GM12891 (cell line): ENCODE results near the gene AMIGO3.

Experiments
- DNase-seq: peaks from one replicate; pipeline ENCODE4 v3.0.0; 2011; ENCODE audit warnings: low spot score; ENCODE audit not compliant: insufficient read length
- FAIRE-seq: peaks from 2 replicates; lab custom pipeline; 2011; peaks lifted over from hg19 to GRCh38; lab: Jason Lieb, UNC
- PAX5 ChIP-seq: IDR thresholded peaks from 2 replicates; pipeline ENCODE4 v1.6.1; 2011; ENCODE audit warnings: low read length, moderate library complexity, mild to moderate bottlenecking; ENCODE audit not compliant: insufficient read depth, severe bottlenecking
- POLR2A ChIP-seq: IDR thresholded peaks from 2 replicates; pipeline ENCODE4 v1.6.1; 2011; ENCODE audit warnings: low read depth, low read length, control low read depth
- POLR2AphosphoS5 ChIP-seq: IDR thresholded peaks from 2 replicates; pipeline ENCODE4 v1.6.1; 2011; ENCODE audit warnings: low read depth, low read length, control low read depth
- POU2F2 ChIP-seq: IDR thresholded peaks from 2 replicates; pipeline ENCODE4 v1.6.1; 2011; ENCODE audit warnings: low read depth, mild to moderate bottlenecking, control low read depth, low read length, moderate library complexity
- SPI1 ChIP-seq: IDR thresholded peaks from 2 replicates; pipeline ENCODE4 v1.6.1; 2011; ENCODE audit warnings: low read depth, low read length, control low read depth
- TAF1 ChIP-seq: IDR thresholded peaks from 2 replicates; pipeline ENCODE4 v1.6.1; 2011; ENCODE audit warnings: low read depth, low read length, control low read depth

AMIGO3 gene

DNA sequence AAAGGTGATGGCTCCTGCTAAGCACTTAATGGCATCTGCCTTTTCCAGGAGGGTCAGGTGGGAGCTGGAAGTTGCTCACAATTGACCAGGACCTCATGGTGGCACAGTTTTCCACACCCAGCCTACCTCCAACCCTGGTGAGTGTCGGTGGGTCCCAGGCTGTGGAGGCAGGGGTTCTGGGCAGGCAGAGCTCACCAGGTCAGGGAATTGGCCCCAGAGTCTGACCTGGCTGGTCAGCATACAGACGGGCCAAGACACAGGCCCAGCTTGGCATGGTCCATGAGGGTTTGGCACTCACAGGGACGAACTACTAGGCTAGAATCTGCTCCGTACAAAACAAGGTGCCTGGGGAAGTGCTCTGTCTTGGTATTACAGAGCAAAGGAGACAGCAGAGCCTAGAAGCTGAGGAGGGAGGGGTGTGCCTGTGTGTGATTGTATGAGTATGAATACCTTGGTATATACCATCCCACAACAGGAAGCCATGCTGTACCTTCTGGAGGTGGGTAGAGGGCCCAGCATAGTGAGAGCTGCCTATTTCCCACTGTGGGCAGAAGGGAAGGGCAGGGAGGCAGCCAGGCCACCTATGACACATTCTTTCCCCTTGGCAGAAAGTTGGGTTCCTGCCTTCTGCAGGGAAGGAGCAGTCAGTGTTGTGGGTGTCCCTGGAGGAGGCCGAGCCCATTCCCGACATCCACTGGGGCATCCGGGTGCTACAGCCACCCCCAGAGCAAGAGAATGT lies 38.8 kb downstream of the AMIGO3 start:
- no peak for TF ChIP-seq TAF1
- TF ChIP-seq POLR2AphosphoS5, result 0 out of 2 replicates have a peak, but pooled peaks have one; percentile 15
- TF ChIP-seq POLR2A, result no peak
- TF ChIP-seq POU2F2, result no peak
- FAIRE-seq, result no peak

DNA sequence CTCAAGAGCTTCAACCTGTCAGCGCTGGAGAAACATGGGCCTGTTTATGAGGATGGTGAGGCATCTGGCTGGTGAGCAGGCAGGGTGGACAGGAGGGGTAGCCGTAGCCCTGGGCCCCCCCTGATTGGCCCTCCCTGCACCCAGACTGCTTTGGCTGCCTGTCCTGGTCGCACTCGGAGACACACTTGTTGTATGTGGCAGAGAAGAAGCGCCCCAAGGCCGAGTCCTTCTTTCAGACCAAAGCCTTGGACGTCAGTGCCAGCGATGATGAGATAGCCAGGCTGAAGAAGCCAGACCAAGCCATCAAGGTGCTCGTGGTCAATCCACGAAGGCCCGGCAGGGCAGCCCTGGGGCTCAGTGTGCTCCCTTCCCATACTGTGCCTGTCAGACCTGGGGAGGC lies 43.6 kb downstream of the AMIGO3 start:
- FAIRE-seq (no peak), DNase-seq (no peak)
- TF ChIP-seq PAX5 (no peak), POLR2A (no peak)

More for the DNA sequence above, 38.8 kb downstream of the AMIGO3 start:
- no peak for DNase-seq

DNA sequence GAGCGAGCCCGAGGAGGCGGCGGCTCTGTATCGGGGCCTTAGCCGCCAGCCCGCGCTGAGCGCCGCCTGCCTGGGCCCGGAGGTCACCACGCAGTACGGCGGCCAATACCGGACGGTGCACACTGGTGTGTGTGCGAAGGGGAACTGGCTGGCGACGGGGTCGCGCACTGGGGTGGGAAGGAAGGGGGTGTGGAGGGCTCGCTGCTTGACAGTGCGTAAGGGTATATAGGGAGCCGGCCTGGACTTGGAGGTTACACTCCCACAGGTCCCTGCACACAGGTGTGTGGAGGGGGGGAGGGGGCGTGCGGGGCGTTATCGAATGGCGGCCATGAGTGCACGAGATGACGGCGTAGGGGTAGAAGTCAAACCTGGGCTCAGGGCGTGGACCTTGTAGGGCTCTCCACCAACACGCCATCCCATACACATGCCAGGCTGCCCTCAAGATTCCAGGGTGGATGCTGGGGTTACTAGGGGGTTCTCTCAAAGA lies 44.9 kb downstream of the AMIGO3 start:
- TF ChIP-seq POLR2A (no peak), POU2F2 (no peak), SPI1 (no peak; the same call in 1 of the 2 replicates), TAF1 (no peak), POLR2AphosphoS5 (no peak), PAX5 (no peak)
- FAIRE-seq (no peak), DNase-seq (no peak)

DNA sequence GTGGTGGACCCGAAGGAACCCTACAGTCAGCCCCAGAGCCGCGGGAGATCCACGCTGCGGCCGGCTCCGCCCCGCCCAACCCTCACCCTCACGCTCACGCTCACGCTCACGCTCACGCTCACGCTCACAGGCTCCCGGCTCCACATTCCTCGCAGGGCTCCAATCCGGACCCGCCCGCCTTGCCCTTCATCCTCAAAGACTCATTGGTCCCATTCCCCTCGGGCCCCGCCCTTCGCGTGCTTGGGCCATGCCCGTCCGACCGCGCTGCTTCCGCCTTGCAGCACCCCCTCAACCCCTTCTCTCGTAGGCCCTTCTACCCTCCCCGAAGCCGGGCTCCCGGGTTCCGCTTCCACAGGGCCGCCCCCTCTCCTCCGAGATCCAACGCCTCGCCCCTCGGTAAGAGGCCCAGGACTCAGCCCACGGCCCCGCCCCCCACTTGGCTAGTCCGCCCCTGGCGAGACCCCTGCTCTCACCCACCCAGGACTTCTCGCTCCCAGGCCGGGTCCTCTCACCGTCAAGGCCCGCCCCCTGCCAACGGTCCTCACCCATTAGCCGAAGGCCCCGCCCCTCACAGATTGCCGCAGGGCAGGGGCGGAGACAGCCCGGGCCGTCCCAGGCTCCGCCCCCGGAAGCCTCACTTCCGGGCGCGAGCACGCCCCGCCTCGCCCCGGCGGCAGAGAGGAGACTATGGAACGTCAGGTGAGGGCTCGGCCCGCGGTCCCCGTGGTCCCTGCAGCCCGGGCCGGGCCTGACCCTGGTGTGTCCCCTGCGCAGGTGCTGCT lies 45.6 kb downstream of the AMIGO3 start, which contains the start of gene APEH:
TSS of gene APEH (plus strand) at position 637 of the 782 bp plus-strand sequence. CDS start at position 688, 51 bp downstream.
- DNase-seq (peak; percentile 98), FAIRE-seq (peak; percentile 99)
- TF ChIP-seq POLR2AphosphoS5, result 0 out of 2 replicates have a peak, but pooled peaks have one; percentile 8
- no peak for TF ChIP-seq TAF1
- 0 out of 2 replicates have a peak, but pooled peaks have one; percentile 51 for TF ChIP-seq POU2F2
- peak; percentile 31; the same call in 1 of the 2 replicates for TF ChIP-seq POLR2A

DNA sequence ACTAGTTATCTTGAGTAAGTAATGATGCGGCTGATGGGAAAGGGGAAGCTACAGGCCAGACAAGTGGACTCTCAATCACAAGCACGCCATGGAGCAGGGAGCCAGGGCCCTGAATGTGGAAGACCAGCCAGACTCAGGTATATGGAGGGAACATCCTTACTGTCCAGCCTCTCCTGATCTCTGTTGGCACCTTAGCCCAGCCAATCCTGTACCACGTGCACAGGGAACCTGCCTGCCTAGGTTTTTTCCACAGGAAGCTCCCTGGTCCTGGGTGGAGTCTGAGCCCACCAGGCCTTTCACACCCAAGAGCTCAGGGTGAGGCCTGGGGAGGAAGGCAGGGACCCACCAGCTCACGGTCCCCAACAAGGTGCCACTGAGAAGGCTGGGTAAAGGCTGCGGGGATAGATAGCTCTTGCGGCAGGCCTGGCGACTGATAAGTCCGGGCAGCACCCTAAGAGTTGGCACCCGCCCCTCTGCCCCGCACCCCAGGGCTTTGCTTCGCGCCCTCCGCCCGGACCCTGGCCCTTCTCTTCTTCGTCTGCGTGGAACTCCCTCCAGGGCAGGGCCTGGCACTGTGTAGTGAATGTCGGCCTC lies 46.3 kb downstream of the AMIGO3 start:
- TF ChIP-seq SPI1 (no peak), POLR2AphosphoS5 (0 out of 2 replicates have a peak, but pooled peaks have one; percentile 6), PAX5 (no peak), POLR2A (peak; percentile 70), TAF1 (no peak), POU2F2 (no peak)
- no peak for FAIRE-seq
- no peak for DNase-seq

DNA sequence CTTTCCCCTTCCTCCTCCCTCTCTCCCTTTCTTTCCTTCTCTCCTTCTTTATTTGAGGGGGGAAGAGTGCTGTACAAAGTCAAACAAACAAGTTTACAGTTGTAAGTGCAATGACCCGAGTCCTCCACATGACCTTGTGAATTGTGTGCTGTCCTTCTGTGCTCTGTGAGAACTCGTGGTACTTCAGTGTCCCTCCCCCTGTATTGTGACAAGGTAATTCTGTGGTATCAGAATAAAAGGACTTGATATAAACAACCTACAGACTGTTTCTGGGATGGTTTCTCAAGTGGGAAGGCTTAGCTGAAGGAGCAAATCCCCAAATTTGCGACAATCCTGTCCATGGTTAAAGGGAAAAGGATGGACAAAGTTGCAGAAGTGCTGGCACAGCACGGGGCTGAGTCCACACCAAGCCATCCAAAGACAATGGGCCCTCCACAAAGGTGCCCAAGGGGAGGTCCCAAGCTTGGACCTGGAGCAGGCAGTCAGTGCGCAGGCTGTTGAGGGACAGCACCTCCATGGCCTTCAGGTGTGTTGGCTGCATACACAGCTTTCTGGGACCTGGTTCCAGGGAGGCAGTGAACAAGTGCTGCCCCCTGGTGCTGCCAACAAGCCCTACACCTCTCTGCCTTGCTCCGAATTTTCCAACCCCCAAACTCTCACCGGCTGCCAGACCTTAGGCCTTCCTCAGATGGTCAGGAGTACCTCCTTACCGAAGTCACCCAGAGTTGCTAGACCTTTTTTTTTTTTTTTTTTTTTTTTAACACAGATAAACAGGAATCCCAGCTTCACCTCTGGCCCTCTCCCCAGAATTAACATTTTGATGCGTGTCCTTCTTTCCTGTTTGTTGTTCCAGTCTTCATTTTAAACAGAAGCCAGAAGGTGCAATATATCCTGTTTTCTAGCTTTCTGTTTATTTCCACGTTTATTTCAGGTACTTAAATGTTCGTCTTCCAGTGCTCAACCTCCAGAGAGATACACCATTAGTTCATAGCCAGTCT lies 47.9 kb downstream of the AMIGO3 start:
- peak; percentile 78; the same call in 1 of the 2 replicates for TF ChIP-seq POU2F2
- TF ChIP-seq PAX5, result no peak
- FAIRE-seq, result peak; percentile 93

DNA sequence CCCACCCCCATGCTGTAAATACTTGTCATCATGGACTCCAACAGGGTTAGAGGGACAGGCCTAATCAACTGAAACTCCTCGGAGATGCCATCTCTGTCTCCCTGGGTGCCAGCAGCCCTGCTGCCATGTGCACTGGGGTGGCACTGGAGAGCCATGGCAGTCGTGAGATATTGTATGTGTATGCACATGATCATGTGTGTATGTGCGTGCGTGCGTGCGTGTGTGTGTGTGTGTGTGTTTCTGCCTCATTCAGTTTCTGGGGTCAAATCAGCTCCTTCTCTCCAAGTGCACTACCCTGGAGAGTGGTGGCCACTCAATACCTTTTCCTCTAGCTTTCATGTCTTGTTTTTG lies 48.6 kb downstream of the AMIGO3 start:
- DNase-seq (no peak), FAIRE-seq (peak; percentile 38)
- TF ChIP-seq POLR2A (no peak), POU2F2 (no peak), TAF1 (no peak), PAX5 (no peak), SPI1 (no peak), POLR2AphosphoS5 (no peak)

More for the DNA sequence above, 47.9 kb downstream of the AMIGO3 start:
- DNase-seq, result peak; percentile 77

DNA sequence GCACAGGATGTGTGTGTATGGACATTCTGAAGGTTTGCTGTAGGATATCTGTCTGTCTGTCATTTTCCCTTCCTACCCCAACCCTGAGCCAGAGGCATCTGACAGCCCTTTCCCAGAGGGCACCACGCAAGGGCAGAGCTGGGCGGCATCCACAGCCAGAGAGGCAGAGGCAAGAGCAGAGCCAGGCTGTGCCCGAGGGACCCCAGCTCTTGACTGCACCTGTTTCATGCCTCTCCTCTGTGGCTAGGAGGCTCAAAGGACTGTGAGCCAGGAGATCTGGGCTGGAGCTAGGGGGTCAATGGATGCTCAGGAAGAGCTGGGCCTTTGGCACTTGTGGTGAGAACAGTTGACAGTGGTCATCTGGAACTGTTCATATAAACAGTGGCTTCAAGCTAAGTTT lies 50.1 kb downstream of the AMIGO3 start:
- TF ChIP-seq POU2F2 (no peak), POLR2AphosphoS5 (no peak), TAF1 (no peak), SPI1 (no peak), POLR2A (no peak), PAX5 (no peak)
- FAIRE-seq (no peak), DNase-seq (no peak)

DNA sequence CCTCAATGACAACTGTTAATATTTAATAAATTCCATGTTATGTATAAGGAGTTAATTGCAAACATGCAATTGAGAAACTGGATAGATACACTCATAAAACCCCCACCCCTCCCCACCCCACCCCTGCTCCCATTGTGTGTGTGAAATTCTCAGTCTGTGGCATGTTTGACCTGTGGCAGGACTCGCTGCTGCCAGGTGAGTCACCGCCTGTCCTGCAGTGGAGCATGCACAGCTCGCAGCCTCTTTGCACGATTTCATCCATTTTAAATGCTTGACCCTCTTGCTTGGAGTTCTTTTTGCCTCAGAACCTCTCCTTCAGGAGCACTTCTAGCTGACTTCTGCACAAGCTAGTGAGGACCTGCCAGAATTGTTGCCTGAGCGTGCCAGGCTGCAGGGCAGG lies 50.6 kb downstream of the AMIGO3 start:
- TF ChIP-seq POLR2A, result no peak
- TF ChIP-seq POU2F2, result no peak
- TF ChIP-seq TAF1, result no peak
- no peak for TF ChIP-seq POLR2AphosphoS5
- no peak for TF ChIP-seq SPI1
- no peak for TF ChIP-seq PAX5
- DNase-seq, result no peak
- FAIRE-seq, result no peak
